Natural killer cell (primary cell): Measurements from ENCODE around the gene ZMAT3. TPM values are rescaled to one million over a fixed set of nuclear protein-coding genes. Genes with fewer than 3 reads are reported as not detected.

Source experiments
- ATAC-seq, 3 donors: fragments of 150-1000 bp in 2 of 3; fragments of 200-7000 bp in 1 of 3; cut with Tn5 transposase; 1 replicate in 1 of 3; 2 replicates in 2 of 3; pipeline ENCODE4 v1.10.0; 2021; ENCODE audit warnings: mild to moderate bottlenecking in 2 of 3, moderate library complexity in 2 of 3
- DNase-seq, 2 donors: peaks; one replicate each; pipeline versions ENCODE4 v3.0.0 to v3.0.0-alpha.2; 2013 to 2021; ENCODE audit warnings: mixed read lengths in 1 of 2
- H3K27ac ChIP-seq: one replicate; pipeline ENCODE4 v1.5.1; 2013; ENCODE audit warnings: mild to moderate bottlenecking, low read length
- H3K27me3 ChIP-seq: one replicate; pipeline ENCODE4 v1.6.1; 2013; ENCODE audit warnings: low read length; ENCODE audit not compliant: control insufficient read depth, insufficient read depth
- H3K36me3 ChIP-seq: one replicate; pipeline ENCODE4 v1.6.1; 2013; ENCODE audit warnings: low read length; ENCODE audit not compliant: control insufficient read depth, insufficient read depth
- H3K4me1 ChIP-seq: one replicate; pipeline ENCODE4 v1.6.1; 2013; ENCODE audit warnings: low read length; ENCODE audit not compliant: control insufficient read depth, insufficient read depth
- H3K4me3 ChIP-seq: one replicate; pipeline ENCODE4 v1.5.1; 2013; ENCODE audit warnings: low read length
- H3K9me3 ChIP-seq: one replicate; pipeline ENCODE4 v1.6.1; 2013; ENCODE audit warnings: low read length; ENCODE audit not compliant: control insufficient read depth, insufficient read depth
- H3K27ac Mint-ChIP-seq, 2 donors: one replicate each; pipeline ENCODE4 v1.8.0; 2022; ENCODE audit warnings: mild to moderate bottlenecking in 2 of 2, mixed read lengths in 2 of 2, moderate library complexity in 1 of 2
- H3K27me3 Mint-ChIP-seq, 2 donors: one replicate each; pipeline ENCODE4 v1.8.0; 2022; ENCODE audit warnings: low read depth in 2 of 2, mixed read lengths in 2 of 2
- H3K36me3 Mint-ChIP-seq: one replicate; pipeline ENCODE4 v1.8.0; 2022; ENCODE audit warnings: mixed read lengths
- H3K4me1 Mint-ChIP-seq, 2 donors: one replicate each; pipeline ENCODE4 v1.8.0; 2022; ENCODE audit warnings: mixed read lengths in 2 of 2
- H3K4me3 Mint-ChIP-seq: one replicate; pipeline ENCODE4 v1.8.0; 2022; ENCODE audit warnings: mild to moderate bottlenecking, moderate library complexity, mixed read lengths
- H3K9me3 Mint-ChIP-seq, 2 donors: one replicate each; pipeline ENCODE4 v1.8.0; 2022; ENCODE audit warnings: mixed read lengths in 2 of 2
- WGBS: methylation state at CpG from one replicate; pipeline ENCODE4 v1.1.7; 2013; ENCODE audit warnings: missing lambda C conversion rate; ENCODE audit not compliant: insufficient coverage; 5-methylcytosine and 5-hydroxymethylcytosine counted together
- intact Hi-C: fragments of 100-400 bp; cut with micrococcal nuclease; formaldehyde crosslinking; loops from one replicate; pipeline ENCODE4 v1.14.2; 2022
- total RNA-seq, 4 donors: library from RNA; stranded (reverse); fragments of 120-200 nt in 1 of 4; gene quantifications; one replicate each; pipeline versions ENCODE4 v1.2.3 to v1.2.4, GENCODE V29; 2013 to 2022
- TF ChIP-seq, protein P1 (sequence below): fragments of 200-600 bp; IDR thresholded peaks from one replicate; pipeline ENCODE4 v1.8.0; 2022; ENCODE audit warnings: antibody characterized with exemption

Gene ZMAT3
- total RNA-seq, 3 donors from 2014 or later (not counting 1 experiment from before 2014, with no cell fraction given): 22.5 to 32.9 (median 24.1) TPM

DNA sequence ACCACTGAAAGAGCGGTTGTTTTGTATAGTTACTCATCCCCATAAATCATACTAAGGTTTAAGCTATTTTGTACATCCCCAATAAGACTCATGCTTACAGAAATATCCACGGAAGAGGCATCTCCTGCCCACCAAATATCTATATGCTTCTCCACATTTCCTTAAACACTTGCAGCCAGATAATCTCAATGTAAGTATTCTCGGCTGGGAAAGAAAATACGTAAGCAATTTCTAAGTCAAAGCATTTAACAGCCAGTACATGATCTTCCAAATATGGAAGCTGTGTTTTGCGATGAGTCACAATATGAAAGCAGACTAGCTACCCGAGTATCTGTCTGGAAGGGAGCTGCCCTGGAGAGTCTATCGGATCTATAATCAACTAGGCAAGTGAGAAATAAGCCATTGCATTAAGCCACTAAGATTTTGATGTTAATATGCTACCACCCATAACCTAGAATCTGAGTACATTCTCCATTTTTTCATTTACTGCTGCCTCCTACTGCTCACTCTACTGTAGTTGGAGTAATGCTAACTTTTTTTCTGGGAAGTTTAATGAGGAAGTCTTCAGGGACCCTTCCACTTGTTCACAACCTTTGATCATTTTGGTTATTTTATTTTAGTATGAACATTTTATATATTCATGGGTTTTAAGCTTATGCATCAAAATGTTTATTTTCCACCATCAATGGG lies 26.9 kb upstream of the ZMAT3 start:
- DNase-seq (no peak), ATAC-seq (no peak)
- H3K4me1 ChIP-seq: no peaks in the 10 kb centered on the region
- H3K9me3 ChIP-seq: no peaks in the 10 kb centered on the region
- Mint-ChIP-seq H3K9me3 (no peaks in the 10 kb centered on the region), H3K4me3 (no peak overlapping the region), H3K27me3 (peaks cover 14 to 29% of the 10 kb centered on the region in 2 donors), H3K36me3 (no peaks in the 10 kb centered on the region), H3K27ac (no peak overlapping the region), H3K4me1 (no peaks in the 10 kb centered on the region)
- H3K4me3 ChIP-seq: no peak overlapping the region
- no peak overlapping the region for H3K27ac ChIP-seq
- intact Hi-C loops: no loop called here
- no peaks in the 10 kb centered on the region for H3K36me3 ChIP-seq
- WGBS: 95% methylated on average over 7 of the region's 7 CpGs
- H3K27me3 ChIP-seq: no peaks in the 10 kb centered on the region
- TF ChIP-seq, protein P1, sequence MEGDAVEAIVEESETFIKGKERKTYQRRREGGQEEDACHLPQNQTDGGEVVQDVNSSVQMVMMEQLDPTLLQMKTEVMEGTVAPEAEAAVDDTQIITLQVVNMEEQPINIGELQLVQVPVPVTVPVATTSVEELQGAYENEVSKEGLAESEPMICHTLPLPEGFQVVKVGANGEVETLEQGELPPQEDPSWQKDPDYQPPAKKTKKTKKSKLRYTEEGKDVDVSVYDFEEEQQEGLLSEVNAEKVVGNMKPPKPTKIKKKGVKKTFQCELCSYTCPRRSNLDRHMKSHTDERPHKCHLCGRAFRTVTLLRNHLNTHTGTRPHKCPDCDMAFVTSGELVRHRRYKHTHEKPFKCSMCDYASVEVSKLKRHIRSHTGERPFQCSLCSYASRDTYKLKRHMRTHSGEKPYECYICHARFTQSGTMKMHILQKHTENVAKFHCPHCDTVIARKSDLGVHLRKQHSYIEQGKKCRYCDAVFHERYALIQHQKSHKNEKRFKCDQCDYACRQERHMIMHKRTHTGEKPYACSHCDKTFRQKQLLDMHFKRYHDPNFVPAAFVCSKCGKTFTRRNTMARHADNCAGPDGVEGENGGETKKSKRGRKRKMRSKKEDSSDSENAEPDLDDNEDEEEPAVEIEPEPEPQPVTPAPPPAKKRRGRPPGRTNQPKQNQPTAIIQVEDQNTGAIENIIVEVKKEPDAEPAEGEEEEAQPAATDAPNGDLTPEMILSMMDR: no peak

DNA sequence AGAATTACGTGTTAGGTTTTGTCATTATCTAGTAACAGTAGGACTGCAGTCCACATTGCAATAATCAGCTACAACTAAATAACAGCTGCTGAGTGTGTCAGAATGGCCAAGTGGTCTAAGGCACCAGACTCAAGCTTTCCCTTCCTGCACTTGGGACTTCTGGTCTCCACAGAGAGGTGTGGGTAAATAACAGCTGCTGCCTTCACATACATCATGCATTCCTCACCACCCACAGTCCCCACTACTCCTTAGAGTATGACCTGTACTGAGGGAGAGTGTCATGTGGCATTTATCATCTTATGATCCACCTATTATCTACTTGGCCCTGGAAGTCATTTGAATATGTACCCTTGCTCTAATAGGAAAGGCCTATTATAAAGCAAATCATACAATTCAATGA lies 22.2 kb upstream of the ZMAT3 start:
- Histone ChIP-seq H3K9me3 (no peaks in the 10 kb centered on the region), H3K27me3 (no peaks in the 10 kb centered on the region), H3K4me3 (no peak overlapping the region), H3K27ac (no peak overlapping the region), H3K36me3 (no peaks in the 10 kb centered on the region), H3K4me1 (no peaks in the 10 kb centered on the region)
- no peak for DNase-seq
- TF ChIP-seq, protein P1: no peak
- no peak overlapping the region for H3K27ac Mint-ChIP-seq
- no peaks in the 10 kb centered on the region for H3K4me1 Mint-ChIP-seq
- H3K9me3 Mint-ChIP-seq: no peaks in the 10 kb centered on the region
- peak in 1 of 3 donors; percentile 10 for ATAC-seq
- H3K27me3 Mint-ChIP-seq: peaks cover 12 to 20% of the 10 kb centered on the region in 2 donors
- intact Hi-C loops: no loop called here
- no peaks in the 10 kb centered on the region for H3K36me3 Mint-ChIP-seq
- no peak overlapping the region for H3K4me3 Mint-ChIP-seq
- WGBS: 86% methylated on average over 1 of the region's 1 CpG

- Histone ChIP-seq H3K4me1 (no peaks in the 10 kb centered on the region), H3K4me3 (no peak overlapping the region), H3K36me3 (no peaks in the 10 kb centered on the region), H3K27ac (no peak overlapping the region), H3K27me3 (no peaks in the 10 kb centered on the region), H3K9me3 (no peaks in the 10 kb centered on the region)
- intact Hi-C loops: no loop called here
- DNase-seq: no peak
- ATAC-seq: no peak
- TF ChIP-seq, protein P1: no peak
- no peaks in the 10 kb centered on the region for H3K36me3 Mint-ChIP-seq
- no peak overlapping the region for H3K27ac Mint-ChIP-seq
- H3K27me3 Mint-ChIP-seq: peaks cover 7 to 9% of the 10 kb centered on the region in 2 donors
- H3K4me1 Mint-ChIP-seq: no peaks in the 10 kb centered on the region
- H3K9me3 Mint-ChIP-seq: no peaks in the 10 kb centered on the region
- H3K4me3 Mint-ChIP-seq: no peak overlapping the region
These were observed 19.5 kb upstream of the ZMAT3 start for GRCh38 chr3:179091113-179091512.

DNA sequence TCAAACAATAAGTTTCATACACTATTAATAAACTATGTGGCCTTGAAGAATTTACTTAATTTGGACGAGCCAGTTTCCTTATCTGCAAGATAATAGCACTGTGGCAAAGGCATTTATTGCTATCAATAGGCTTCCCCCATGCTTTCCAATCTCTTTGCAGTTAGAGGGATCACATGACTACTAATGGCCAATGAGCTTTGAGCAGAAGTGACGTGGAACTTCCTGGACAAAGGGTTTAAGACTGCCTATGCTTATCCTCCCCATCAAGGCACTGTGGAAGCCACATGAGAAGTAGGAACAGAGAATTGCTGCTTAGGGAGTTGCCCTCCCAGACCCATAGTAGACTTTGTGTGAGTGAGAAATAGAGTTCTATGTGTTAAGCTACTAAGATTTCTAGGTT lies 16.7 kb upstream of the ZMAT3 start:
- 83% methylated on average over 2 of the region's 2 CpGs for WGBS
- H3K4me3 ChIP-seq: no peak overlapping the region
- TF ChIP-seq, protein P1: no peak
- DNase-seq (no peak), ATAC-seq (no peak)
- Mint-ChIP-seq H3K27ac (no peak overlapping the region), H3K4me3 (no peak overlapping the region), H3K36me3 (no peaks in the 10 kb centered on the region), H3K9me3 (no peaks in the 10 kb centered on the region), H3K27me3 (peaks cover 3 to 13% of the 10 kb centered on the region in 2 donors), H3K4me1 (no peaks in the 10 kb centered on the region)
- no peaks in the 10 kb centered on the region for H3K4me1 ChIP-seq
- intact Hi-C loops: no loop called here
- no peak overlapping the region for H3K27ac ChIP-seq
- no peaks in the 10 kb centered on the region for H3K27me3 ChIP-seq
- no peaks in the 10 kb centered on the region for H3K36me3 ChIP-seq
- H3K9me3 ChIP-seq: no peaks in the 10 kb centered on the region
